GM12864 (cell line): ENCODE data around the gene GIPR.

Source experiments
- DNase-seq: peaks from one replicate; pipeline ENCODE4 v3.0.0-alpha.2; 2011; ENCODE audit warnings: low read depth
- H3K4me3 ChIP-seq: 2 replicates; pipeline ENCODE4 v1.5.1; 2011; ENCODE audit warnings: mild to moderate bottlenecking, low read depth, low read length, control low read depth
- CTCF ChIP-seq: IDR thresholded peaks from 2 replicates; pipeline ENCODE4 v1.5.1; 2011; ENCODE audit warnings: low read depth, mild to moderate bottlenecking, moderate library complexity, low read length, control low read depth, inconsistent platforms; ENCODE audit errors: missing control alignments

Gene GIPR

GRCh38 chr19:45664575-45664974 lies 3.4 kb upstream of the GIPR start:
- no peak for TF ChIP-seq CTCF
- no peak for DNase-seq

GRCh38 chr19:45668342-45668871 lies 386 bp downstream of the GIPR start:
- DNase-seq: no peak
- peak overlapping the region; percentile 68 for H3K4me3 ChIP-seq
- TF ChIP-seq CTCF: no peak

More at GRCh38 chr19:45664575-45664974, 3.4 kb upstream of the GIPR start:
- no peak overlapping the region for H3K4me3 ChIP-seq

- H3K4me3 ChIP-seq: peak overlapping the region; percentile 43
- TF ChIP-seq CTCF: no peak
- DNase-seq: no peak
These were observed 2.8 kb downstream of the GIPR start for GRCh38 chr19:45670670-45671453.

GRCh38 chr19:45674946-45675345 lies 6.9 kb downstream of the GIPR start:
- no peak overlapping the region for H3K4me3 ChIP-seq
- DNase-seq: no peak
- TF ChIP-seq CTCF: no peak

GRCh38 chr19:45676851-45677263 lies 8.8 kb downstream of the GIPR start:
- TF ChIP-seq CTCF: no peak
- DNase-seq: no peak
- H3K4me3 ChIP-seq: peak overlapping the region; percentile 49

GRCh38 chr19:45677351-45678230 lies 9.6 kb downstream of the GIPR start:
- H3K4me3 ChIP-seq: peak overlapping the region; percentile 49

More at GRCh38 chr19:45677351-45678230, 9.6 kb downstream of the GIPR start:
- peak; percentile 93 for DNase-seq
- peak; percentile 6 for TF ChIP-seq CTCF
